ENCODE data around the gene AOAH. TPM values are rescaled to one million over a fixed set of nuclear protein-coding genes. Genes with fewer than 3 reads are reported as not detected.
"Not testable (repeated sequence)": the region's sequence is repeated elsewhere in the genome, so short reads cannot be mapped to it uniquely, and the experiment has no call there.

The AOAH gene
- polyA plus RNA-seq, 3 donors: 2.5 to 2.9 (median 2.7) TPM

DNA sequence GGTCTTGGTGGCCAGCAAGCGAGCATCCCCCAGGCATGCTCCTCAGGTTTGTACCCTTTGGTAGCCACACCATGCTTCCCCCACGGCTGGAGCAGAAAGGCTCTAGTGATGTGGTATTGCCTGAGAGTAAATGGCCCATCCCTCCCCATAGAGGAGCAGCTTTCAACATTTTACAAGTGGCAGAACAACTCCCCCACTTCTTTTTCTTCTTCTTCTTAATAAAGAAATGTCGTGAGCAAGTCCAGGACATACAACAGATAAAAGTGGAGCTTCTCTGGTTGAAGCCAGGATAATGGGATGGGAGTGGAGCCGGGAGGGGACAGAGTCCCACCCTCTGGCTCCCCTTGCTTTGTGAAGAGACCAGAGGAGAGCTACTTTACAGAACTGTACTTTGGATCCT lies 203.2 kb downstream of the AOAH start:
- DNase-seq (ENCODE audit: low read depth in 3 of 3, low spot score in 2 of 3): no peak

DNA sequence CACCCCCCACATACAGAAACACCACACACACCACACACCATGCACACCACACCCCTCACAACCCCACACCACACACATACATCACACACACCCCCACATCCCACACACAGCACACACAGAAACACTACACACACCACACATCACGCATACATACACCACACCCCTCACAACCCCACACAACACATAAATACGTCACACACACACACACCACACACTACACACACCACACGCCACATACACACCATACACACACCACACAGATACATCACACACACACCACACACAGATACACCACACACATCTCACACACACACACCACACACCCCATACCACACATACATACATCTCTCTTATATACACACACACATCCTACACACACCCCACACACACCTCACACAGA lies 208.4 kb downstream of the AOAH start:
- no peak for DNase-seq (ENCODE audit: low read depth in 3 of 3, low spot score in 2 of 3)

DNA sequence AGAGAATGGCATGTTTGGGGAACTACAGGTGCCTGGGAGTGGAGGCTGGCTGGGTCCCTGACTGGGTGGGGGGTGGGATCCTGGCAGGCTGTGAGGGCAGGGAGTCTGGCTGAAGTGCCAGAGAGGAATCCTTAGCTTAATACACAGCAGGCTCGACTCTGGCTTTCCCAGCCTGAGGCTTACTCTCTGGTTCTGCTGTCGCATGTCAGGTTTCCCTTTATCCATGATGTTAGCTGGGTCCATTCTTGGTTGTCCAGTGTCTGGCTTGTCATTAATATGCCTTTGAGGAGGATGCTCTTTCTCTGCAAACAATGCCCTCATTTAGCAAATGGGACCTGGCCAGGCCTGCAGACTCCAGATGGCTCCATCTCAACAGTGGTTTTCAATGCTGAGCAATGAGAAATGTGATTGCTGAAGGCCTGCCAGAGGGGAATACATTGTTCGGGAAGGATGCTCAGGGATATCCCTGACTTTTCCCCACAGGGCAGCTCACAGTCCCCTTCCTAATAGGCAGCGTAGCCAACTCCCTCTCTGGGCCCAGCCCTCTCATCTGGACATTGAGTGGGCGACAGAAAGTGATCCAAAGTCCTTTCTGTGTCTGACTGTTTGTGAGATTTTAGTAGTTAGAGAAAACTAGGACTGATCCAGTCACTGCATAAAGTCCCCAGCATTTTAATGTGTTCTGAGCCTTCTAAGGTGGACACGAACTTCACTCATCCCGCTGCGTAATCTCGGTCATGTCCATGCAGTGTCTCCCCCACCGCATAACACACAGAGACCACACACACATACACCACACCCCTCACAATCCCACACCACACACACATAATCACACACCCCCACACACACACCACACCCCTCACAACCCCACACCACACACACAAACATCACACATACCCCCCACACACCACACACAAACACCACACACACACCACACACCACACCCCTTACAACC lies 209.7 kb downstream of the AOAH start:
- no peak for DNase-seq (ENCODE audit: low read depth in 3 of 3, low spot score in 2 of 3)

DNA sequence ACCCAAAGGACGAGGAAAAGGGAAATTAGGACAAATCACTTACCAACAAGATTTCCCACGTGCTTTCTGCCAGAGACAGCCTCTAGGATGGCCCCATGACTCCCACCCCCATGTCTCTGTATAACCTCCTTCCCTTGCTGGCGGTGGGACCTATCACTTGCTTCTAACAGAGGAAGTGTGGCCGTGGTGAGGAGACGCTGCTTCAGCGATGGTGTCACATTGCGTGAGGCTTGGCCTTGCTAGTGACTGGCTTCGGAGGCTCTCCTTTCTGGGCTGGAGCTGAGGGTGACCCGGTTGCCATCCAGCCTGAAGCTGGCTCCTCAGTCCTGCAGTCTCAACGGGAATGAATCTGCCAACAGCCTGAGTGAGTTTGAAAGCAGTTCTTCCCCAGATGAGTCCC lies 210.9 kb downstream of the AOAH start:
- no peak for DNase-seq (ENCODE audit: low read depth in 3 of 3, low spot score in 2 of 3)

DNA sequence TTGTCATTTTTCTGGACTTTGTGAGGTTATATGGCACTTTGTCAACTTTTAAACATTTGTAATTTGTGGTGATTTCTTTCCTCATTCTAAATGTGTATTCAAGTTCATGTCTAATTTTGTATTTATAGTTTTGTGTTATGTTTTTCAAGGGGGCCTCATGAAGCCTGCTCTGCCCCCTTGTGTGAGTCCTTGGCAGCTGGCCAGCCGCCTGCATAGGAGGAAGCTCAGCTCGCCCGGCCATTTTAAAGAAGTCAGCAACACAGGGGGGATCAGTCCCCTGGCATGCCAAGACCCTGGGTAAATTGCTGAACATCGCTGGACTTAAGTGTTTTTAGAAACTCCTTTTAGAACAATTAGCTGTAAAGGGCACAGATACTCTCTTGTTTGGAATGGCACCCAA lies 211.7 kb downstream of the AOAH start:
- no peak for DNase-seq (ENCODE audit: low read depth in 3 of 3, low spot score in 2 of 3)

DNA sequence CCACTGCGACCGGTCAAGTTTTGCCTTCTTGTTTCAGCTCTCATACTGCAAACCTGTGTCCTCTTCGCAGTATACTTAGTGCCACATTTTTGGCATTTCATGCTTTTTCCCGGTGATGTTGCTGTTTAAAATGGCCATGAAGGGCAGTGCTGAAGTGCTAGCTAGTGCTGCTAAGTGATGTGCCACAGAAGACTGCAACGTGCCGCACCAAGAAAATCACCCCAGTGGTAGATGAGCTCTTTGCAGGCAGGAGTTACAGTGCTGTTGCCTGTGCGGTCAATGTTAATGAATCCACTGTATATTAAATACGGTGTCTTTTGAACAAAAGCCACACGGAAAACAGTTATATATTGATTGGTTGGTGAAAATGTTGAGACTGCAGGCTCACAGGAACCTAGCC lies 214.3 kb downstream of the AOAH start:
- no peak for DNase-seq (ENCODE audit: low read depth in 3 of 3, low spot score in 2 of 3)

DNA sequence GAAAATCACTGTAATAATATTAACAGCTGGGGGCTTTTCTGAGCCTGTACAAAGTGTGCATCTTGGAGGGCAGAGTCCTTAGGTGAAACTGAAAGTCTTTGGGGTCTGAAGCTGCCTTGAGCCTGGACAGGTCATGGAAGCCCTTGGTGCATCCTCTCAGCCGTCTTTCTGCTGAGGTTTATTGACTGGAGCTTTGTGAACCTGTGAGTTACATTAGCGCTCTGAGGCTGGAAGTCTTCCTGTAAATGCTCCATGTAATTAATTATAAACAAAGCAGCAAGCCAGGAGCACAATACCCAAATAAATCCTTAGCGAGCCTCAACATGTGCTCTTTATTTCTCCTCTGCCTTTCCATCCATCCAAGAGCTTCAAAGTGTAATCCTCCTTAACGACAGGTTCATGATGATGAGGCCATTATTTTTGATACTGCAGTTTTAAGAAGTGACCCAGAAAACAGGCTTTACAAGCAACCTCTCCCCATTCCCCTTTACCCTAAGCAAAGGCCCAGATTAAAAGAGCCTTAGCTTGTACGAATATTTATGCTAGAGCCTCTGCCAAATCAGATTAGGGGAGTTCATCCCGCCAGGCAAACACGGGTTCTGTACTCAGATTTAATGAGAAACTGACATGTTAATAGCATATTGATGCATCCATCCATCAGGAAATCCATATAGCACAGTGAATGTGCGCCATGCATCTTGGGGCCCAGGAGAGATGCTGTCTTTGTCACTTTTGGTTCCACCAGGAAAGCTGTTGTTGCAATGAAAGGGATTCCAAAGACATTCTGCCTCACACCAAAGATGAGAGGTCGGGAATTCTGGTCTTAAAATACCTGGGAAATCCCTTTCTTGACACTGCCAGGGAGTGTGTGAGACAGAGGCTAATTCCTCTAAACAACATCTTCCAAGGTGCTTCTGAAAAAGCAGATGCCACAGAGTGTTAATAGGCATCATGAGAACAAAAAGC lies 216.5 kb downstream of the AOAH start:
- no peak for DNase-seq (ENCODE audit: low read depth in 3 of 3, low spot score in 2 of 3)

DNA sequence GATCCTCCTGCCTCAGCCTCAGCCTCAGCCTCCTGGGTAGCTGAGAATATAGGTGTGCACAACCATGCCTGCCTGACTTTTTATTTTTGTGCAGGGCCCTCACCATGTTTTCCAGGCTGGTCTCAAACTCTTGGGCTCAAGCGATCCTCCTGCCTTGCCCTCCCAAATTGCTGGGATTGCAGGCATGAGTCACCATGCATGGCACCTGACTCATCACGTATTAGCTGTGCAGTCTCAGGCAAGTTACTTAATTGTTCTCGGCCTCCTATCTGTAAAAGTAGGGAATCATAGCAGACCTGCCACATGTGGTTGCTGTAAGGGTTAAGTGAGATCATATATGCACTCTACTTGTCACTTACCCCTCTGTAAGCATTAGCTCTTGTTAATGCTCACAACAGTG lies 217.5 kb downstream of the AOAH start:
- DNase-seq (ENCODE audit: low read depth in 3 of 3, low spot score in 2 of 3): no peak

DNA sequence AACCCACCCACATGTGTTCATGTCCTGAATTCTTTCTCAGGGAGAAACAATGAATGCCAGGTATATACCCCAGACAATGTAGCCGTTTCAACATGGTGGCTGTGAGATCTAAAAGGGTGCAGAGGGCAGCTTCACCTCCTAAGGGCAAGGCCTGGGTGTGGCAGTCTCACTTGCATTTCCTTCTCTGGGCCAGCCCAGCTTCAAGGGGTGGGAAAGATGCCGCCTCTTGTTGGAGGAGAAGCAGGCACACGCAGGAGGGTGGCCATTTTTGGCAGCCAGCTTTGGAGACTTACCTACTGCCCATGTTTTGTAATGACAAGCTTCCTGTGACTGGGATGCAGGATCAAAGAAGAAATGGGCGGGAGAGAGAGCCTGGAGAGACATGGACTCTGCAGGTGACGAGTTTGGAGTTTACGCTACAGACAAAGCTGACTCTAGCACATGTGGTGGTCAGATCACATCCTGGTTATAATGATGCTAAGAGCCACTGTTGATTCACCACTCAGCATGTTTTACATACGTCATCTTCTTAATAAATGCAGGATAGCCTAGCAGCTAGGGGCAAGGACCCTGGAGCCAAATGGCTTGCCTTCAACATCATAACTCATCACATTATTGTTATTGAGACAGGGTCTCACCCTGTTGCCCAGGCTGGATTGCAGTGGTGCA lies 218.0 kb downstream of the AOAH start:
- no peak for DNase-seq (ENCODE audit: low read depth in 3 of 3, low spot score in 2 of 3)

DNA sequence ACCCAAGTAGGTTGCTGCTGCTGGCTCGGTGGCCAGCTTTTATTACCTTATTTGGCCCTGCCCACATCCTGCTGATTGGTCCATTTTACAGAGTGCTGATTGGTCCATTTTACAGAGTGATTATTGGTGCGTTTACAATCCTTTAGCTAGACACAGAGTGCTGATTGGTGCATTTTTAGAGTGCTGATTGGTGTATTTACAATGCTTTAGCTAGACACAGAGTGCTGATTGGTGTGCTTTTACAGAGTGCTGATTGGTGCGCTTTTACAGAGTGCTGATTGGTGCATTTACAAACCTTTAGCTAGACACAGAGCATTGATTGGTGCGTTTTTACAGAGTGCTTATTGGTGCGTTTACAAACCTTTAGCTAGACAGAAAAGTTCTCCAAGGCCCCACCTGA lies 219.7 kb downstream of the AOAH start:
- DNase-seq (ENCODE audit: low read depth in 3 of 3, low spot score in 2 of 3): not testable (repeated sequence)

DNA sequence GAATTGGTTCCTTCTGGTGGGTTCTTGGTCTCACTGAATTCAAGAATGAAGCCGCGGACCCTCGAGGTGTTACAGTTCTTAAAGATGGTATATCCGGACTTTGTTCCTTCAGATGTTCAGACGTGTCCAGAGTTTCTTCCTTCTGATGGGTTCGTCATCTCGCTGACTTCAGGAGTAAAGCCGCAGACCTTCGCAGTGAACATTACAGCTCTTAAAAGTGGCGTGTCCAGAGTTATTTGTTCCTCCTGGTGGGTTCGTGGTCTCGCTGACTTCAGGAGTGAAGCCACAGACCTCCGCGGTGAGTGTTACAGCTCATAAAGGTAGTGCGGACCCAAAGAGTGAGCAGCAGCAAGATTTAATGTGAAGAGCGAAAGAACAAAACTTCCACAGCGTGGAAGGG lies 220.1 kb downstream of the AOAH start:
- DNase-seq (ENCODE audit: low read depth in 3 of 3, low spot score in 2 of 3): not testable (repeated sequence)

DNA sequence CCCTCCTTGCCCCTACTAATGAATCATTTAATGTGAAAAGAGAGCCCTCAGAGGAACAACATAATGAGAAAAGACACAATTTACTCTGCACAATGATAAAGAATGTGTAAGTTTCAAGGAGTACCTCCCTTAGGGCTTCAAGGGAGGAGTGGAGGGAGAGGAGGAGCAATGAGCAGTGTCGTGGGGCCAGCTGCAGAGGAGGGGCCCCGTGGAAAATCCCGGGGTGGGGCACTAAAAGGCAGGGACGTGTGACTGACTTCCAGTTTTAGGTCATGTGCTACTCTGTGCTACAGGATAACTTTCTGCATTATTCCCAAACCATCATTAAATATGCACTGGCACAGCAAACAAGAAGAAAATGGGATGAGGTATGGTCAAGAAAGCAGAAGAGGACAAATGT lies 226.5 kb downstream of the AOAH start:
- DNase-seq (ENCODE audit: low read depth in 3 of 3, low spot score in 2 of 3): no peak

DNA sequence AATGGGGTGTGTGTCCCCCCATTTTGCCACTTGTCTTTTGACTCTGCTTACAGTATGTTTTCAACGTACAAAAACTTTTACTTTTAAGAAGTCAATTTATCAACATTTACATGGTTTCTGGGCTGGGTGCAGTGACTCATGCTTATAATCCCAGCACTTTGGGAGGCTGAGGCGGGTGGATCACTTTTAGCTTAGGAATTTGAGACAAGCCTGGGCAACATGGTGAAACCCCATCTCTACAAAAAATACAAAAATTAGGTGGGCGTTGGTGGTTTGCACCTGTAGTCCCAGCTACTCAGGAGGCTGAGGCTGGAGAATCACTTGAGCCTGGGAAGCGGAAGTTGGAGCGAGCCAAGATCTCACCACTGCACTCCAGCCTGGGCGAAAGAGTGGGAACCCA lies 227.1 kb downstream of the AOAH start:
- DNase-seq (ENCODE audit: low read depth in 3 of 3, low spot score in 2 of 3): not testable (repeated sequence)

DNA sequence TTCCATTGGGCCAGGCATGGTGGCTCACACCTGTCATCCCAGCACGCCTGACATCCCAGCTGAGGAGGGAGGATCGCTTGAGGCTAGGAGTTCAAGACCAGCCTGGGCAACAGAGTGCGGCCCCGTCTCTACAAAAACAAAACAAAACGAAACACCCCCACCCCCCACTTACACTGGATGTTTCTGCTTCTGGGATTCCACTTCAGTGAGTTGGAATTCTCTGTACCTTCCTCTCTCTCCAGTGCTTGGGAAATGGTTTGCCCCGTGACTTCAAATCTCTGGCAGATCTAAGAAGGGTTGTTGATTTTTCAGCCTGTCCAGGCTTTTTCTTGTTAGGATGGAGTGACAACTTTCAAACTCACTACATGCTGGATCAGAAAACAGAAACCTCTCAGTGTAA lies 227.7 kb downstream of the AOAH start:
- no peak for DNase-seq (ENCODE audit: low read depth in 3 of 3, low spot score in 2 of 3)

DNA sequence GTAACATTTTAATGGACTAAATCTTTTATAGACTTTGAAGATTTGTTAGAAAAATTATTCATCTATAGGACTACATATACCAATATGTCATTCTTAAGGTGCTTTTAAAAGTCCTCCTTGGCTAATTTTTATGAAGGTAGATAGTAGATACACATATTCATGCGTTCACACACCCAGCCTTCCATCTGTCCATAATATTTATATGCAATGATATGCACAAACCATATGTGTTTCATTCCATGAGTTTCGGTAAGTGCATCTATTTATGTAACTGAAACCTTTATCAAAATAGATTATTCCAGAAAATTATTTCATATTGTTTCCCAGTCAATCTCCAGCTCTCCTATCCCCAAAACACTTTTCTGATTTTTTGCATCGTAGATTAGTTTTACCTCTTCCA lies 233.0 kb downstream of the AOAH start:
- DNase-seq (ENCODE audit: low read depth in 3 of 3, low spot score in 2 of 3): no peak

DNA sequence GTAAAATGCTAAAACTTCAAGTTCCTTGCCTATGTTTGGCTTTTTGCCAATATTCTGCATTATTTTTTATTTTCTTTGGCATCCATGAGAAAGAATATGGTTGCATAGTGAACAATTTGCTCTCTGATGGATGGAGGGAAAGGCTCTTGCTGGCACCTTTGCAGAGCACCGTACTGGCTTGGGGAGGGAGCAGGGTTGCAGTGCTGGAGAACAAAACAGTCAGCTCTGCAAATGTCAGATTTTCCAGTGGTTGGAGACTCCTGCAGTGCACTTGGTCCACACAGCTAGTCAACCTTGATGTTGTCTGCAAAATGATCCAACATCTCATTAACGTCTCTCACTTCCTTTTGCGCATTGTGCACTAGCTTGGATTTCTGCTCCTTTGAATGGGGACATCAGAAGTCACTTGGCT lies 233.9 kb downstream of the AOAH start:
- no peak for DNase-seq (ENCODE audit: low read depth in 3 of 3, low spot score in 2 of 3)

DNA sequence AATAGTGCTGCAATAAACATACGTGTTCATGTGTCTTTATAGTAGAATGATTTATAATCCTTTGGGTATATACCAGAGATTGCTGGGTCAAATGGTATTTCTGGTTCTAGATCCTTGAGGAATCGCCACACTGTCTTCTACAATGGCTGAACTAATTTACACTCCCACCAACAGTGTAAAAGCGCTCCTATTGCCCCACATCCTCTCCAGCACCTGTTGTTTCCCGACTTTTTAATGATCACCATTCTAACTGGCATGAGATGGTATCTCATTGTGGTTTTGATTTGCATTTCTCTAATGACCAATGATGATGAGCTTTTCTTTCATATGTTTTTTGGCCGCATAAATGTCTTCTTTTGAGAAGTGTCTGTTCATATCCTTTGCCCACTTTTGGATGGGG lies 235.6 kb downstream of the AOAH start:
- not testable (repeated sequence) for DNase-seq (ENCODE audit: low read depth in 3 of 3, low spot score in 2 of 3)

DNA sequence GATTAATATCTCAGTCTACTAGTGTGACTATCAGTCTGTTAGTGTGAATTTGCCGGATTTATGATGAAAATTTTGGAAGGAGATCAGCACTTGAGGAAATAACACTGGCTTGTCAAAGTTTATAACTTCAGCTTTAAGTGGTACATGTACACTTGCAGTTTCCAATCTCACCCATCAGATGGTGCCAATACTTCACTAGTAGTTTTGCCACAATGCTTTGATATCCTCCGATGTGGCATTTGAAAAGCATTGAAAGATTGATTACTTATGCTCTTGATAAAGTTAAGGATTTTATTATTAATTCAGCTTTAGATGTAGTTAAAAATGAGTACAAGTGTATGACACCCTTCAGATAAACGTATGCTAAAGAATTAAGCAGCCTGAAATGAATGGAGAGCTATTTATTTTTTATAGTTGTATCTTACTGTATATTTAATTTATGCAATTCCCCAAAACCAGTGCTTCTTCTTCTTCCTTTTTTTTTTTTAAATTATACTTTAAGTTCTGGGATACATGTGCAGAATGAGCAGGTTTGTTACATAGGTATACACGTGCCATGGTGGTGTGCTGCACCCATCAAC lies 236.4 kb downstream of the AOAH start:
- peak in 2 of 3 donors; percentile 23 to 32 for DNase-seq (ENCODE audit: low read depth in 3 of 3, low spot score in 2 of 3)

DNA sequence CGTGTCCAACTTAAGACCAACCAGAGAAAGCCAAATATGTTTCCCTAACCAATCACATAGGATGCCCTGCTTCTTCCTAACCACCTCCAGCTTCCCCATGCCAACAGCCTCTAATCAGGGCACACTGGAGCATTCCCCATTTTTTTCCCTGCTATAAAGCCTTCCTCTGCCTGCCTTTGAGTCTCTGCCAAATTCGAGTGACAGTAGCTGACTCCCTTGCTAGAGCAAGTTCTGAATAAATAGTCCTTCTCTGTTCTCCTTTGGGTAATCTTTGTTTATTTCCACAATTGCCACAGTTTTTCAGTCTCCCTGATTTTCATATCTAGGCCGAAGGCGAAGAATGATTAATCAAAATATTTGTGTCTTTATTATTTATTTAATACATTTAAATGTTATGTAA lies 238.0 kb downstream of the AOAH start:
- DNase-seq (ENCODE audit: low read depth in 3 of 3, low spot score in 2 of 3): no peak

DNA sequence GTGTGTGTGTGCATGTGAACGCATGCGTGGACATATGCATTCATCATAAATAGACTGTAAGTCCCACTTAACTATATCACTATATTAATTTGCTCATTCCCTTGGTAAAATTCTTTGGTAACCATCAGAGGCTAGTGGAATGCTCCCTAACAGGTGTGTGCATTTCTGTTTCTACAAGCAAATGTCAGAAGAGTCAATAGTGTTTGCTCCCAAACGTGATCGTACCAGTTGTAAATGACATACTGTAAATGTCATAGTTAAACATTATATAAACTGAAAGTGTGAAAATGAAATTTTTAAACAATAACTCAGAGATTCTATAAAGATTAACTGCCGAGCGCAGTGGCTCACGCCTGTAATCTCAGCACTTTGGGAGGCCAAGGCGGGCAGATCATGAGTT lies 240.0 kb downstream of the AOAH start:
- DNase-seq (ENCODE audit: low read depth in 3 of 3, low spot score in 2 of 3): no peak

DNA sequence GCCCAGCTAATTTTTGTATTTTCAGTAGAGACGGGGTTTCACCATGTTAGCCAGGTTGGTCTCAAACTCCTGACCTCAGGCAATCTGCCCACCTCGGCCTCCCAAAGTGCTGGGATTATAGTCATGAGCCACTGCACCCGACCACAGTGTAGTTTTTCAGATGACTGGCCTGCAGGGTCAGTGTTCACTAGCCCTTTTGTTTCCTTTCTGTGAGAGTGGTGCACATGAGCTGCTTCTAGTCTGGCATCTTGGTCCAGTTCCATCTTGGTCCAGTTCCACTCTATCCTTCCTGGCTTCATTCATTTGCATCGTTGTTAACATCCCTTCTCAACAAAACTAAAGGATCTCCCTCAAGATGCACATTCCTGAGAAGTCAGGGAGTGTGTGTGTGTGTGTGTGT lies 240.4 kb downstream of the AOAH start:
- DNase-seq (ENCODE audit: low read depth in 3 of 3, low spot score in 2 of 3): not testable (repeated sequence)

All from right renal cortex interstitium (tissue), 3 donors.